HEK293 (cell line): ENCODE data around the gene KRTAP5-8.

ENCODE experiments used
- ZNF121 ChIP-seq: fragments of 450-650 bp; formaldehyde crosslinking; IDR thresholded peaks from 2 replicates; pipeline ENCODE4 v1.5.1; 2016; ENCODE audit warnings: missing biosample characterization, missing genetic modification characterization
- ZNF76 ChIP-seq: fragments of 450-650 bp; formaldehyde crosslinking; IDR thresholded peaks from 2 replicates; pipeline ENCODE4; 2016; ENCODE audit warnings: low read depth, missing biosample characterization, missing genetic modification characterization, borderline replicate concordance
- ZSCAN30 ChIP-seq: fragments of 450-650 bp; IDR thresholded peaks from 2 replicates; pipeline ENCODE4 v1.5.1; 2018; ENCODE audit warnings: missing biosample characterization, mild to moderate bottlenecking, missing genetic modification characterization, moderate library complexity
- TF ChIP-seq, protein P1 (sequence below): fragments of 450-650 bp; formaldehyde crosslinking; IDR thresholded peaks from 2 replicates; pipeline ENCODE4 v1.5.1; 2016; ENCODE audit warnings: missing biosample characterization, missing genetic modification characterization
- TF ChIP-seq, protein P2 (sequence below): fragments of 450-650 bp; formaldehyde crosslinking; IDR thresholded peaks from 2 replicates; pipeline ENCODE4 v1.5.1; 2016; ENCODE audit warnings: missing biosample characterization, missing genetic modification characterization

DNA sequence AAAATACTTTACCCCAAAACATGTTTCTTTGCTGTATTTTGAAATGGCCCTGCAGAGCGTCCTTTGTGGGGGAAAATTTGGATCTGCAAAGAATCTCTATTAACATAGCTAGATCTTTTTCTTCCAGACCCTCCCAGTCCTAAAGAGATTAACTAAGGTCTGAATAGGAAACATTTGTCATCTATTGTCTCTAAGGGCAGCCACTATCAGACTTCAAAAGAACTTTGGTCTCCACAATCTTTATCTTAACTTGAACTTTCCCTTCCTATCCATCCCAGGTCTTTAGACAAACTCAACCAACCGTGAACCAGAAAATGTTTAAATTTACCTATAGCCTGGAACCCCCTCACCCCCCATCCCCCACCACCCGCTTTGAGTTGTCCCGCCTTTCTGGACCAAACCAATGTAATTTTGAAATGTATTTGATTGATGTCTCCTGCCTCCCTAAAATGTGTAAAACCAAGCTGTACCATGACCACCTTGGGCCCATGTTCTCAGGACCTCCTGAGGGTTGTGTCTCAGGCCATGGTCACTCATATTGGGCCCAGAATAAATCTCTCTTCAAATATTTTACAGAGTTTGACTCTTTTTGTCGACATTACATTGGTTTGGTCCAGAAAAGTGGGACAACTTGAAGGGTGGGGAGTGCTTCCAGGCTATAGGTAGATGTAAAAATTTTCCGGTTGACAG is 6.8 kb downstream of the KRTAP5-8 start:
- no peak for TF ChIP-seq ZNF76 (tag by site-specific recombination)
- TF ChIP-seq, protein P1, sequence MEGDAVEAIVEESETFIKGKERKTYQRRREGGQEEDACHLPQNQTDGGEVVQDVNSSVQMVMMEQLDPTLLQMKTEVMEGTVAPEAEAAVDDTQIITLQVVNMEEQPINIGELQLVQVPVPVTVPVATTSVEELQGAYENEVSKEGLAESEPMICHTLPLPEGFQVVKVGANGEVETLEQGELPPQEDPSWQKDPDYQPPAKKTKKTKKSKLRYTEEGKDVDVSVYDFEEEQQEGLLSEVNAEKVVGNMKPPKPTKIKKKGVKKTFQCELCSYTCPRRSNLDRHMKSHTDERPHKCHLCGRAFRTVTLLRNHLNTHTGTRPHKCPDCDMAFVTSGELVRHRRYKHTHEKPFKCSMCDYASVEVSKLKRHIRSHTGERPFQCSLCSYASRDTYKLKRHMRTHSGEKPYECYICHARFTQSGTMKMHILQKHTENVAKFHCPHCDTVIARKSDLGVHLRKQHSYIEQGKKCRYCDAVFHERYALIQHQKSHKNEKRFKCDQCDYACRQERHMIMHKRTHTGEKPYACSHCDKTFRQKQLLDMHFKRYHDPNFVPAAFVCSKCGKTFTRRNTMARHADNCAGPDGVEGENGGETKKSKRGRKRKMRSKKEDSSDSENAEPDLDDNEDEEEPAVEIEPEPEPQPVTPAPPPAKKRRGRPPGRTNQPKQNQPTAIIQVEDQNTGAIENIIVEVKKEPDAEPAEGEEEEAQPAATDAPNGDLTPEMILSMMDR (tag by site-specific recombination): no peak
- no peak for TF ChIP-seq ZSCAN30 (tag by site-specific recombination)
- TF ChIP-seq ZNF121 (tag by site-specific recombination): no peak
- TF ChIP-seq, protein P2, sequence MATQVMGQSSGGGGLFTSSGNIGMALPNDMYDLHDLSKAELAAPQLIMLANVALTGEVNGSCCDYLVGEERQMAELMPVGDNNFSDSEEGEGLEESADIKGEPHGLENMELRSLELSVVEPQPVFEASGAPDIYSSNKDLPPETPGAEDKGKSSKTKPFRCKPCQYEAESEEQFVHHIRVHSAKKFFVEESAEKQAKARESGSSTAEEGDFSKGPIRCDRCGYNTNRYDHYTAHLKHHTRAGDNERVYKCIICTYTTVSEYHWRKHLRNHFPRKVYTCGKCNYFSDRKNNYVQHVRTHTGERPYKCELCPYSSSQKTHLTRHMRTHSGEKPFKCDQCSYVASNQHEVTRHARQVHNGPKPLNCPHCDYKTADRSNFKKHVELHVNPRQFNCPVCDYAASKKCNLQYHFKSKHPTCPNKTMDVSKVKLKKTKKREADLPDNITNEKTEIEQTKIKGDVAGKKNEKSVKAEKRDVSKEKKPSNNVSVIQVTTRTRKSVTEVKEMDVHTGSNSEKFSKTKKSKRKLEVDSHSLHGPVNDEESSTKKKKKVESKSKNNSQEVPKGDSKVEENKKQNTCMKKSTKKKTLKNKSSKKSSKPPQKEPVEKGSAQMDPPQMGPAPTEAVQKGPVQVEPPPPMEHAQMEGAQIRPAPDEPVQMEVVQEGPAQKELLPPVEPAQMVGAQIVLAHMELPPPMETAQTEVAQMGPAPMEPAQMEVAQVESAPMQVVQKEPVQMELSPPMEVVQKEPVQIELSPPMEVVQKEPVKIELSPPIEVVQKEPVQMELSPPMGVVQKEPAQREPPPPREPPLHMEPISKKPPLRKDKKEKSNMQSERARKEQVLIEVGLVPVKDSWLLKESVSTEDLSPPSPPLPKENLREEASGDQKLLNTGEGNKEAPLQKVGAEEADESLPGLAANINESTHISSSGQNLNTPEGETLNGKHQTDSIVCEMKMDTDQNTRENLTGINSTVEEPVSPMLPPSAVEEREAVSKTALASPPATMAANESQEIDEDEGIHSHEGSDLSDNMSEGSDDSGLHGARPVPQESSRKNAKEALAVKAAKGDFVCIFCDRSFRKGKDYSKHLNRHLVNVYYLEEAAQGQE: no peak
